Urothelium cell line (cell line): ENCODE results near the gene MYO1F.

Experiments
- DNase-seq: peaks from one replicate; pipeline ENCODE4 v3.0.0; 2011; ENCODE audit warnings: low spot score, mixed read lengths
- FAIRE-seq: peaks from 2 replicates; lab custom pipeline; 2011; peaks lifted over from hg19 to GRCh38; lab: Jason Lieb, UNC

The MYO1F gene

GRCh38 chr19:8499048-8499833 lies 78.0 kb downstream of the MYO1F start:
- no peak for DNase-seq
- no peak for FAIRE-seq

GRCh38 chr19:8498295-8498694 lies 78.9 kb downstream of the MYO1F start:
- DNase-seq (no peak), FAIRE-seq (no peak)

DNA sequence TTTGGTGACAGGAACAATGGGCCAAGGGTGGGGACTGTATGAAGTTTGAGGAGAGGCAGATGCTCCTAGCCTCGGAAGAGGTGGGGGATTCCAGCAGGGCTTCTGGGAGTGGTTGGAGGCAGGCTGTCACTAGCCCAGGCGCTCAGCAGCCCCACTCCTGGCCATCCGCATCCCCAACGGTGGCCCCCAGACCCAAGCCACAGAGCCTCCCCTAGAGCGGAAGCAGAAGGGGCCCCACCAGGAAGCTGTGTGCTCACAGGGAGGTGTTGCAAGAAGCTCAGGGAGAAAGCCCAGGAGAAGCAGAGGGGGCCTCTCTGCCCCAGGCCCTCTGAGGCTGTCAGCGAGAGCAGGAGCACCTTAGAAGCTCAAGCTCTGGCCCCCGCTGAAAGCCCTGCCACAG lies 83.1 kb downstream of the MYO1F start:
- no peak for DNase-seq

DNA sequence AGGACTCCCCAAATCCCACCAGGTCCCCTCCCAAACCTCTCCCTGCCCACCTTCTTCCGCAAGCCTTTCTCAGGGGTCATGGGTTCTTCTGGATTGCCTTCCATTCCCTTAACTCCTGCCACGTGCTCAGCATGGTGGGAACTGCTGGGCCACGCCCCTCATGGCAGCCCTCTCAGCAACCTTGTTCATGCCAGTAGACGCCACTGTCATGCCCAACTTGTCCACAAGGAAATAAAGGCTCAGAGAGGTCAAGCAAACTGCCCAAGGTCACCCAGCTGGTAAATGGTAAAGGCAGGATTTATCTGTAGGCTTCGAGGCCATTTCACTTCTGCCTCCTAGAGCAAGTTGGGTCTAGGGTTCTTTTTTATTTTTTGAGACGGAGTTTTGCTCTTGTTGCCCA lies 85.7 kb downstream of the MYO1F start:
- DNase-seq (no peak), FAIRE-seq (no peak)

More for the DNA sequence above, 83.1 kb downstream of the MYO1F start:
- FAIRE-seq = no peak

DNA sequence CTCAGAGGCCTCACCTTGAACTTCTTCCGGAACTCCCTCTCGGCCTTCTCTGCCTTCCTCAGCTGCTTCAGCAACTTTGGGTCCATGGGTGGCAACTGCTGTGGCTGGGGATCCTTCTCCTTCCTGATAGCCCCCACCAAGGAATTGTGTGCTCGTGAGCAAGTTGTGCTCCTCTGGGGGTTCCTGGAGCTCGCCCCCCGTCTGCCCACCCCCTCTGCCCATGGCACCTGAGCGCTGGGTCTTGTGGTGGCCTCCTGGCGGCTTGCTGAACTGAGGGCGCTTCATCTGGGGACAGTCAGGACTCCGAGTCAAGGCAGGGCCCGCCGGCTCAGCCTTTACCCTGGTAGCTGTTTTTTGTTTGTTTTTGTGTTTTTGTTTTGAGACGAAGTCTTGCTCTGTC lies 86.4 kb downstream of the MYO1F start:
- no peak for DNase-seq
- FAIRE-seq = no peak

- no peak for DNase-seq
- no peak for FAIRE-seq
Measured at GRCh38 chr19:8490395-8490760, 86.9 kb downstream of the MYO1F start.

DNA sequence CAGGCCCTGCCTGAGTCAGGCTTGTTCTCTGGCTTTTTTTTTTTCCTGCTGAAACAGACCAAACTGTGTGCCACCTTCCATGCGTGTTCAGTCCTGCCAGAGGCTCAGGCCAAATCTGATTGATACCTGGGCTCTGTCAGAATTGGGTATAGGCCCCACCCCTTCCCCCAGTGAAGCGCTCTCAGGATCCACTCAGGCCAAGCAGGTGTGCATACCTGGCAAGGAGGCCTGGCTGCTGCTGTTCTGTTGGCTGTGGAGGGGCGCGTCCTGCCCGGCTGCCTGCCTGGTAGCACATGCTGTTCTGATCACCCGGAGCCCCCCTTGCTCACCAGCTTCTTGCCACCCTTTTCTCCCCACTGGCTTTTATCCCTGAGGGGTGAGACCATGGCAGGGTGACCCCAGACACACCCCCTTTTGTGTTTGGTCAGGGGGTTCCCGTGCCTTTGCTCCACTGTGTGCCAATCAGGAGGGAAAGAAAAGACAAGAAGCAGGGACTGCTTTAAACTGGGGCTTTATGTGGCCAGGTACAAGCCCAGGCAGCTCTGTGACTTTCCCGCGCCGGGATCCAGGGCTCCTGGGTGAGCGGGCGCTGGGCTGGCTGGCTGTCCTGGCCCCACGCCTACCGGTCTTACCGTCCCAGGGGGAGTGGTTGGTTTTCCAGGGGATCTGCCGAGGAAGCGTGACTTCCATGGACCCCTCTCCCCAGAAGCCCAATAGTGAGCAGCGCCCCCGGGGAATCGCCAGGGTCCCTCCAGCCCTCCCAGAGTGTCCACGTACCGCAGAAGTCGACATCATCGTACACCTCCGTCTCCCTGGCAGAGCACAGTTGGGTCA lies 87.5 kb downstream of the MYO1F start:
- FAIRE-seq = no peak
- no peak for DNase-seq

DNA sequence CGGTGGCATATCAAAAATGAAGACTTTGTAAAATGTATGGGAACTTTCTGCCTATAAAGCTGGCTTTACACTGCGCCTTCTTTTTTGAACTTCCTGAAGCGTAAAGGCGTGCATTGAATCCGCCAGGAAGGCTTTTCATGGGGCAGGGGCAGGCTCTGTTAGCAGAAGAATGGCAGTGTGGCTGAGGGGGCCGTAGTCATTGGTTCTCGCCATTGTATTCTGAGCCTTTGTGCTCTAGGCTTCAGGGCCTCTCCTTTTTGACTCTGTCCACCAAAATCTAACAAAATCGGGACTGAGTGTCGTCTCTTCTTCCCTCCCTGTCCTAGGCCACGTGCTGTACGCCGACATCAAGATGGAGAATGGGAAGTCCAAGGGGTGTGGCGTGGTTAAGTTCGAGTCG lies 88.9 kb downstream of the MYO1F start:
- DNase-seq (no peak), FAIRE-seq (no peak)

GRCh38 chr19:8487137-8487851 lies 89.9 kb downstream of the MYO1F start:
- DNase-seq (no peak), FAIRE-seq (no peak)

GRCh38 chr19:8486661-8487136 lies 90.5 kb downstream of the MYO1F start:
- no peak for FAIRE-seq
- DNase-seq = no peak

GRCh38 chr19:8485561-8486371 lies 91.5 kb downstream of the MYO1F start:
- FAIRE-seq (no peak), DNase-seq (no peak)

- DNase-seq (no peak), FAIRE-seq (no peak)
Measured at GRCh38 chr19:8484331-8484894, 92.8 kb downstream of the MYO1F start.

DNA sequence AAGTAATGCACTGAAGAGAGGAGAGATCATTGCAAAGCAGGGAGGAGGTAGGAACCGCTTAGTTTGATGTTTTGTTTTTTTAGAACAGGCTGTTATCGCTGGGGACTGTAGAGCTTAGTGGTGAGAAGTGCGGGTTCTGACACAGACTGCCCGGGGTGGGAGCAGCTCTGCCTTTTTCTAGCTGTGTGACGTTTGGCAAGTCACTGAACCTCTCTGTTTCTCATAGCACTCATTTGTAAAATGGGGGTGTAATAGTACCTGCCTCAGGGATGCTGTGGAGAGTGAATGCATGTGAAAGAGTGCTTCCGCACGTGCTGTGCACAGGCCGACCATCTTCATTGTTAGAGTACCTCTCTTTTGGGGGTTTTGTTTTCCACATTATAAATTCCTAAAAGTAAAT lies 94.1 kb downstream of the MYO1F start:
- FAIRE-seq = no peak

GRCh38 chr19:8482696-8483095 lies 94.5 kb downstream of the MYO1F start:
- DNase-seq (no peak), FAIRE-seq (no peak)

More for the DNA sequence above, 94.1 kb downstream of the MYO1F start:
- DNase-seq = no peak

- FAIRE-seq = no peak
- no peak for DNase-seq
Measured at GRCh38 chr19:8481616-8482015, 95.6 kb downstream of the MYO1F start.

DNA sequence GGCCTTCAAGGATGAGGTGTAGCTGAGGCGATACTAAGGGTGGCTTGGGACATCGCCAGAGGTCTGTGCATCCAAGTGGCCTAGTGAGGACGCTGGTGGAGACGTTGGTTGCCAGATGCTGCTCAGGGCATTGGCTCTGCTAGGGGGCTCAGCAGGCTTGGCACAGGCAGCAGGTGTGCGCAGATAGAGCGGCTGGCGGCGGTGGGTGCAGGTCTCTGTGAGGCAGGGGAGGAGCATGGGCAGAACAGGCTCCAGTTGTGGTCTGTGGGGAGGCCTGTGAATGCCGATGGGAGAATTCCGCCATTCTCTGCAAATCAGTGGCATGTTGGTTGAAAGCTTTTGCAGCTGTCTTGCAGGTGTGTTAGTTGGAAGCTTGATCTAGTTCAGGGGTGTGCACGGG lies 96.0 kb downstream of the MYO1F start:
- no peak for DNase-seq
- FAIRE-seq = no peak

DNA sequence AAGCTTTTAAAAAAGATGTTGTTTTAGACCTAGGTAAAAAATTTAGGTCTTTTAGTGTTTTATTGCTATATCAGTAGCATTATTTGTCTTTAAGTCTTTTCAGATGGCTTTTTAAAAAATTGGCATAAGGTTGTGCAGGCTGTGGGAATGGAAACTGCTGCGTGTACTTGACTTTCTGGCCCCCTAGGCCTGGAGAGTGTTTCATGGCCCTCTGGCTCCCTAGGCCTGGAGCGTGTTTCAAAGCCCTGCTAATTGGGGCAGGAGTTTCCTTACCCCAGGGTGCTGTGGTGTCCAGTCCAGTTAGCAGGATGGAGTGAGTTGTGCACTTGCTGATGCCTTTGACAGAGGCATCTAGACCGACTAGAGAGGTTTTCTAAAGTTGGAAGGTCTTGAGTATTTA lies 98.6 kb downstream of the MYO1F start:
- FAIRE-seq = no peak
- no peak for DNase-seq

GRCh38 chr19:8477889-8478288 lies 99.4 kb downstream of the MYO1F start:
- no peak for DNase-seq
- no peak for FAIRE-seq

DNA sequence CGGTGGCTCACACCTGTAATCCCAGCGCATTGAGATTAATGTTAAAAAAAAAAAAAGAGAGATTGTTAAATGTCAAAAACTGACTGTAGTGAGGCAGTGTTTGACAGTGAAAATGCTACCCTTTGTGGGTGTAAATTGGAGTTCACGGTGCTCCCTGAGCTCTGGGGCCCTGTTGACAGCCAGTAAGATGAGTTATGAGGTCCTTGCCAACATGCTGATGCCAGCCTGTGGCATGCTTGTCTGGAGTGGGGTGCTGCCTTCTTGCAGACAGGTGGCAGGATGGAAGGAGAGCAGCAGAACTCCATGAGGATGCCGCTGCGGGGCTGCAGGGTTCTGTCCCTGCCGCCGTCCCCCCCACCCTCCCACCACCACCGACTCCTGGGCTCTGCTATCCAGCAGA lies 100.7 kb downstream of the MYO1F start:
- DNase-seq (no peak), FAIRE-seq (no peak)

DNA sequence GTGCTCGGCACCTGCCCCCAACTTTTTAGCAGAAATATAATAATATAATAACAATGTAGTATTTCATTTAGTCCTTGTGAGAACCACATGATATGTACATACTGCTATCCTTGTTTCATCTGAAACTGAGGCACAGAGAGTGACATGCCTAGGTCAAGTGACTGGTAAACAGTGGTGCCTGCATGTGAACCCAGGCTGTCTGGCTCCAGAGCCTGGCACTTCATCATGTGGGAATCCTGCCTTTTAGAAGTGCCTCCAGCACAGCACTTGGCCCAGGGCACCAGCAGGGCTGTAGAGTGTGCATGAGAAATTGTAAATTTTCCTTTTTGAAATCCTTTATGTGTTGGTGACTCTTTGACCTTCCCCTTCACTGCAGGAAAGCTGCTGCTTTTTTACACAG lies 102.2 kb downstream of the MYO1F start:
- DNase-seq (no peak), FAIRE-seq (no peak)
